HEK293 (cell line): ENCODE measurements around the gene ACAP3.

Source experiments
- CTCF ChIP-seq: fragments of 450-650 bp; formaldehyde crosslinking; IDR thresholded peaks from 2 replicates; pipeline ENCODE4 v1.5.1; 2016; ENCODE audit warnings: missing biosample characterization, missing genetic modification characterization
- KLF10 ChIP-seq: fragments of 450-650 bp; IDR thresholded peaks from 2 replicates; pipeline ENCODE4 v1.5.1; 2018; ENCODE audit warnings: missing biosample characterization, mild to moderate bottlenecking, missing genetic modification characterization
- KLF16 ChIP-seq: fragments of 450-650 bp; formaldehyde crosslinking; IDR thresholded peaks from 2 replicates; pipeline ENCODE4 v1.5.1; 2017; ENCODE audit warnings: missing biosample characterization, missing genetic modification characterization
- OVOL3 ChIP-seq: fragments of 450-650 bp; formaldehyde crosslinking; IDR thresholded peaks from 2 replicates; pipeline ENCODE4 v1.5.1; 2016; ENCODE audit warnings: missing biosample characterization, missing genetic modification characterization
- PRDM10 ChIP-seq: fragments of 450-650 bp; formaldehyde crosslinking; IDR thresholded peaks from 2 replicates; pipeline ENCODE4 v1.5.1; 2016; ENCODE audit warnings: missing biosample characterization, missing genetic modification characterization
- TCF7L2 ChIP-seq: IDR thresholded peaks from 2 replicates; pipeline ENCODE4 v1.6.1; 2011; ENCODE audit warnings: low read depth, mild to moderate bottlenecking, inconsistent platforms, low read length, moderate library complexity, borderline replicate concordance
- YY2 ChIP-seq: fragments of 450-650 bp; formaldehyde crosslinking; IDR thresholded peaks from 2 replicates; pipeline ENCODE4 v1.5.1; 2016; ENCODE audit warnings: missing biosample characterization, missing genetic modification characterization
- ZNF549 ChIP-seq: fragments of 450-650 bp; IDR thresholded peaks from 2 replicates; pipeline ENCODE4 v1.5.1; 2018; ENCODE audit warnings: missing biosample characterization, missing genetic modification characterization, mild to moderate bottlenecking, inconsistent platforms, moderate library complexity
- ZNF560 ChIP-seq: fragments of 450-650 bp; formaldehyde crosslinking; IDR thresholded peaks from 2 replicates; pipeline ENCODE4 v1.5.1; 2017; ENCODE audit warnings: missing biosample characterization, missing genetic modification characterization, borderline replicate concordance
- ZNF701 ChIP-seq: fragments of 450-650 bp; formaldehyde crosslinking; IDR thresholded peaks from 2 replicates; pipeline ENCODE4 v1.5.1; 2016; ENCODE audit warnings: missing biosample characterization, missing genetic modification characterization
- ZNF76 ChIP-seq: fragments of 450-650 bp; formaldehyde crosslinking; IDR thresholded peaks from 2 replicates; pipeline ENCODE4; 2016; ENCODE audit warnings: low read depth, missing biosample characterization, missing genetic modification characterization, borderline replicate concordance
- ZNF776 ChIP-seq: fragments of 450-650 bp; formaldehyde crosslinking; IDR thresholded peaks from 2 replicates; pipeline ENCODE4 v1.5.0; 2017; ENCODE audit warnings: missing biosample characterization, missing genetic modification characterization, borderline replicate concordance
- TF ChIP-seq, protein P1 (sequence below): fragments of 450-650 bp; formaldehyde crosslinking; conservative IDR thresholded peaks from 2 replicates; pipeline ENCODE4 v1.5.1; 2016; ENCODE audit warnings: low read depth, missing biosample characterization, missing genetic modification characterization

GRCh38 chr1:1255611-1256010 is 52.1 kb downstream of the ACAP3 start:
- no peak for TF ChIP-seq KLF16 (tag by site-specific recombination)
- no peak for TF ChIP-seq YY2
- no peak for TF ChIP-seq CTCF (tag by site-specific recombination)
- TF ChIP-seq, protein P1, sequence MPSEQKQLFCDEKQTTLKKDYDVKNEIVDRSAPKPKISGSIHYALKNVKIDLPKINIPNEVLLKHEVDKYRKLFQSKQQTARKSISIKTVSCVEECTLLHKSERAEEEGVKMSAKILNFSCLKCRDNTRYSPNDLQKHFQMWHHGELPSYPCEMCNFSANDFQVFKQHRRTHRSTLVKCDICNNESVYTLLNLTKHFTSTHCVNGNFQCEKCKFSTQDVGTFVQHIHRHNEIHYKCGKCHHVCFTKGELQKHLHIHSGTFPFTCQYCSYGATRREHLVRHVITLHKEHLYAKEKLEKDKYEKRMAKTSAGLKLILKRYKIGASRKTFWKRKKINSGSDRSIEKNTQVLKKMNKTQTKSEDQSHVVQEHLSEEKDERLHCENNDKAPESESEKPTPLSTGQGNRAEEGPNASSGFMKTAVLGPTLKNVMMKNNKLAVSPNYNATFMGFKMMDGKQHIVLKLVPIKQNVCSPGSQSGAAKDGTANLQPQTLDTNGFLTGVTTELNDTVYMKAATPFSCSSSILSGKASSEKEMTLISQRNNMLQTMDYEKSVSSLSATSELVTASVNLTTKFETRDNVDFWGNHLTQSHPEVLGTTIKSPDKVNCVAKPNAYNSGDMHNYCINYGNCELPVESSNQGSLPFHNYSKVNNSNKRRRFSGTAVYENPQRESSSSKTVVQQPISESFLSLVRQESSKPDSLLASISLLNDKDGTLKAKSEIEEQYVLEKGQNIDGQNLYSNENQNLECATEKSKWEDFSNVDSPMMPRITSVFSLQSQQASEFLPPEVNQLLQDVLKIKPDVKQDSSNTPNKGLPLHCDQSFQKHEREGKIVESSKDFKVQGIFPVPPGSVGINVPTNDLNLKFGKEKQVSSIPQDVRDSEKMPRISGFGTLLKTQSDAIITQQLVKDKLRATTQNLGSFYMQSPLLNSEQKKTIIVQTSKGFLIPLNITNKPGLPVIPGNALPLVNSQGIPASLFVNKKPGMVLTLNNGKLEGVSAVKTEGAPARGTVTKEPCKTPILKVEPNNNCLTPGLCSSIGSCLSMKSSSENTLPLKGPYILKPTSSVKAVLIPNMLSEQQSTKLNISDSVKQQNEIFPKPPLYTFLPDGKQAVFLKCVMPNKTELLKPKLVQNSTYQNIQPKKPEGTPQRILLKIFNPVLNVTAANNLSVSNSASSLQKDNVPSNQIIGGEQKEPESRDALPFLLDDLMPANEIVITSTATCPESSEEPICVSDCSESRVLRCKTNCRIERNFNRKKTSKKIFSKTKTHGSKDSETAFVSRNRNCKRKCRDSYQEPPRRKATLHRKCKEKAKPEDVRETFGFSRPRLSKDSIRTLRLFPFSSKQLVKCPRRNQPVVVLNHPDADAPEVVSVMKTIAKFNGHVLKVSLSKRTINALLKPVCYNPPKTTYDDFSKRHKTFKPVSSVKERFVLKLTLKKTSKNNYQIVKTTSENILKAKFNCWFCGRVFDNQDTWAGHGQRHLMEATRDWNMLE = no peak
- TF ChIP-seq ZNF76 (tag by site-specific recombination) = no peak
- no peak for TF ChIP-seq OVOL3 (tag by site-specific recombination)
- no peak for TF ChIP-seq KLF10 (tag by site-specific recombination)
- TF ChIP-seq ZNF560 (tag by site-specific recombination) = no peak
- no peak for TF ChIP-seq TCF7L2
- no peak for TF ChIP-seq ZNF549 (tag by site-specific recombination)
- TF ChIP-seq ZNF776 (tag by site-specific recombination) = no peak
- no peak for TF ChIP-seq PRDM10
- TF ChIP-seq ZNF701 (tag by site-specific recombination) = no peak
